ENCODE results near the gene SNAPC4. TPM values are rescaled to one million over a fixed set of nuclear protein-coding genes. Genes with fewer than 3 reads are reported as not detected.

Gene SNAPC4
- total RNA-seq, 1 experiment from 2014 or later = 7.5 TPM

DNA sequence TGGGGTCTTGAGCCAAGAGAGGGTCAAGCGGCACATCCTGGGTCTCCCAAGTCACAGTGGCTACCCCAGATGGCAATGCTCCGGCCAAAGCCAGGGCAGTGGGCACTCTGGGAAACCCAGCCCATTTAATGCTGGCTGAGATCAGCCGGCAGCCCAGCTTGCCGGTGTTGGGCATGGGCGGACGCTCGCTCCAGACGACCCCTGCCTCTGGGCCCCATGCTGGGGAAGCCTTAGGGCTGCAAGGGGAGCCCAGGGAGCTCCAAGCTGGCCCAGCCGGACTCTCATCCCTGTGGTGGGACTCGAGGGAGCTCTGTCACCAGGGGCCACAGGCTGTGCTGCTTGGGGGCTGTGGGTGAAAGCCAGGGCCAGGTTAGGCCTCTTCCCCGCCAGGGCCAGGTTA is 20.6 kb downstream of the SNAPC4 start:
- no peaks in the 10 kb centered on the region for H3K27me3 ChIP-seq (ENCODE audit: low read length)
- no peak overlapping the region for H2AFZ ChIP-seq (ENCODE audit: low read length)
- no peak for DNase-seq
- H3F3A ChIP-seq (ENCODE audit: low read length, unreplicated experiment) = no peaks in the 10 kb centered on the region
- no peak overlapping the region for H3K4me3 ChIP-seq (ENCODE audit: low read length)
- BruUV-seq (replicated peaks) = no TSS peak
- H3K4me2 ChIP-seq (ENCODE audit: low read length) = no peak overlapping the region
- H3K9me2 ChIP-seq (replicated peaks; ENCODE audit: low read length) = no peaks in the 10 kb centered on the region
- no peaks in the 10 kb centered on the region for H3K36me3 ChIP-seq (ENCODE audit: low read depth, low read length)
- no peaks in the 10 kb centered on the region for H3K9me3 ChIP-seq (ENCODE audit: low read length)
- no peak for ATAC-seq
- ChIA-PET CTCF (no interaction called here), POLR2A (ENCODE audit: unreplicated experiment) (interaction anchor here (0.5 kb wide), 1 partner anchor 104 kb away, joined by 3 read pairs; no protein-coding TSS in a partner anchor)
- no peaks in the 10 kb centered on the region for H3K4me1 ChIP-seq (ENCODE audit: insufficient read depth, low read length)
- no peak overlapping the region for H3K27ac ChIP-seq (ENCODE audit: low read length)
- intact Hi-C loops (cut with micrococcal nuclease) = no loop called here
- no peak overlapping the region for H3K9ac ChIP-seq (ENCODE audit: low read length)
- TF ChIP-seq EZH2phosphoT487 (IDR thresholded peaks at IDR 0.05; ENCODE audit: borderline replicate concordance, low read length) (no peak), EZH2 (IDR thresholded peaks at IDR 0.05; ENCODE audit: low read length, unreplicated experiment) (no peak)
- TF ChIP-seq, protein P1, sequence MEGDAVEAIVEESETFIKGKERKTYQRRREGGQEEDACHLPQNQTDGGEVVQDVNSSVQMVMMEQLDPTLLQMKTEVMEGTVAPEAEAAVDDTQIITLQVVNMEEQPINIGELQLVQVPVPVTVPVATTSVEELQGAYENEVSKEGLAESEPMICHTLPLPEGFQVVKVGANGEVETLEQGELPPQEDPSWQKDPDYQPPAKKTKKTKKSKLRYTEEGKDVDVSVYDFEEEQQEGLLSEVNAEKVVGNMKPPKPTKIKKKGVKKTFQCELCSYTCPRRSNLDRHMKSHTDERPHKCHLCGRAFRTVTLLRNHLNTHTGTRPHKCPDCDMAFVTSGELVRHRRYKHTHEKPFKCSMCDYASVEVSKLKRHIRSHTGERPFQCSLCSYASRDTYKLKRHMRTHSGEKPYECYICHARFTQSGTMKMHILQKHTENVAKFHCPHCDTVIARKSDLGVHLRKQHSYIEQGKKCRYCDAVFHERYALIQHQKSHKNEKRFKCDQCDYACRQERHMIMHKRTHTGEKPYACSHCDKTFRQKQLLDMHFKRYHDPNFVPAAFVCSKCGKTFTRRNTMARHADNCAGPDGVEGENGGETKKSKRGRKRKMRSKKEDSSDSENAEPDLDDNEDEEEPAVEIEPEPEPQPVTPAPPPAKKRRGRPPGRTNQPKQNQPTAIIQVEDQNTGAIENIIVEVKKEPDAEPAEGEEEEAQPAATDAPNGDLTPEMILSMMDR (conservative IDR thresholded peaks at IDR 0.05; ENCODE audit: low read depth, low read length) = no peak
- no peaks in the 10 kb centered on the region for H3K79me2 ChIP-seq (ENCODE audit: low read length)
- H4K20me1 ChIP-seq (ENCODE audit: low read length) = no peaks in the 10 kb centered on the region

DNA sequence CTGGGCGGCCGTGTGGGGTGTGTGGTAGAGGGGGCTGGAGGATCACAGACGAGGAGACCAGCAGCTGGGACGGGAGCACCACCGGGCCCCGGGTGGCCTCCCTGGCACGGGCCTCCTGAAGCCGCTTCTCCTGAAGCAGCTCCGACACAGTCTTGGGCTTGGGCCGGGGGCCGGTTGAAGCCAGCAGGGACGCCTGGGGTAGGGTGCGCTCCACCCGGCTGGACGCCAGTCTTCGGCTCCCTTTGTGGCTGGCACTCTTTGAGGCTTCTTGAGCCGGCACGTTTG is 21.0 kb downstream of the SNAPC4 start:
- Histone ChIP-seq H2AFZ (ENCODE audit: low read length) (no peak overlapping the region), H4K20me1 (ENCODE audit: low read length) (no peaks in the 10 kb centered on the region), H3K36me3 (ENCODE audit: low read depth, low read length) (no peaks in the 10 kb centered on the region), H3F3A (ENCODE audit: low read length, unreplicated experiment) (no peaks in the 10 kb centered on the region), H3K79me2 (ENCODE audit: low read length) (no peaks in the 10 kb centered on the region), H3K9ac (ENCODE audit: low read length) (no peak overlapping the region), H3K4me1 (ENCODE audit: insufficient read depth, low read length) (no peaks in the 10 kb centered on the region), H3K4me3 (ENCODE audit: low read length) (no peak overlapping the region), H3K9me2 (replicated peaks; ENCODE audit: low read length) (no peaks in the 10 kb centered on the region), H3K27ac (ENCODE audit: low read length) (no peak overlapping the region), H3K27me3 (ENCODE audit: low read length) (no peaks in the 10 kb centered on the region), H3K9me3 (ENCODE audit: low read length) (no peaks in the 10 kb centered on the region), H3K4me2 (ENCODE audit: low read length) (no peak overlapping the region)
- ATAC-seq = no peak
- BruUV-seq (replicated peaks) = no TSS peak
- intact Hi-C loops (cut with micrococcal nuclease) = no loop called here
- ChIA-PET CTCF (no interaction called here), POLR2A (ENCODE audit: unreplicated experiment) (no interaction called here)
- TF ChIP-seq, protein P1 (conservative IDR thresholded peaks at IDR 0.05; ENCODE audit: low read depth, low read length) = no peak
- TF ChIP-seq EZH2 (IDR thresholded peaks at IDR 0.05; ENCODE audit: low read length, unreplicated experiment) (no peak), EZH2phosphoT487 (IDR thresholded peaks at IDR 0.05; ENCODE audit: borderline replicate concordance, low read length) (no peak)
- no peak for DNase-seq

DNA sequence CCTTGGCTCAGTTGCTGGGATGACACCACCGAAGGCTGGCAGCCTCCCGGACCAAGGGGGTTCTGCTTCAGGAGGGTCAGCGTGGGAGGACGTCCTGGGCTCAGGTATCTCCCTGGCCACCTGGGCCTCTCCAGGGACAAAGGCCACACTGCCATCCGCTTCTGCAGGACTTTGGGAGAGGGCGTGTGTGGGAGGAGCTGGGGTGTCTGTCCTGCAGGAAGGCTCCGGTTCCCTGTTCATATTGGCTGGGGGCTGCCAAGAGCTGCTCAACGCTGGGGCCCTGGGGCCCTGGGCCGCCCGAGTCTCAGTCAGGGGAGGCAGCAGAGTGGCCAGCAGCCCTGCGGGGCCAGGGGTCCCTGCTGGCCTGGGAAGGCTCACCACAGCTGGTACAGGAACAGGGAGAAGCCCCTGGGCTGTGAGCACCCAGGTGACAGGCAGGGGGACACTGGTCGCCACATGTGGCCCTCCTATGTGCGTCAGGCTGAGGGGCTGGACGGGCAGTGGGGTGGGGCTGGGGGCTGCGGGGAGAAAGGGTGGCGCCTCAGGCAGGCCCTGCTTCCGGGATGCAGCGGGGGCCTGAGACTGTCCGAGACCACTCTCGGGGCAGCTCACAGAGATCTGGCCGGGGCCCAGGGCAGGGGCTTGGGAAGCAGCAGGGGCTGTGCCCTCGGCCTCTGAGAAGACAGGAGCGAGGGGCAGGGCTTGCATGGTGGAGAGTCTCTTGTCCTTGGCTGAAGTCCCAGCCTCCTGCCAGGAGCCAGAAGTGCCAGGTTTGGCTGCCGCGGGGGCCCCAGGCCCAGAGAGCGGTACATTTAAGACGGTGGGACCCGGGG is 21.6 kb downstream of the SNAPC4 start:
- H2AFZ ChIP-seq (ENCODE audit: low read length) = no peak overlapping the region
- no peak for ATAC-seq
- H3K4me1 ChIP-seq (ENCODE audit: insufficient read depth, low read length) = no peaks in the 10 kb centered on the region
- H3K4me2 ChIP-seq (ENCODE audit: low read length) = no peak overlapping the region
- no peak overlapping the region for H3K4me3 ChIP-seq (ENCODE audit: low read length)
- no peaks in the 10 kb centered on the region for H3K27me3 ChIP-seq (ENCODE audit: low read length)
- no peak overlapping the region for H3K27ac ChIP-seq (ENCODE audit: low read length)
- intact Hi-C loops (cut with micrococcal nuclease) = no loop called here
- CTCF ChIA-PET = no interaction called here
- H3F3A ChIP-seq (ENCODE audit: low read length, unreplicated experiment) = no peaks in the 10 kb centered on the region
- no peaks in the 10 kb centered on the region for H3K9me2 ChIP-seq (replicated peaks; ENCODE audit: low read length)
- POLR2A ChIA-PET (ENCODE audit: unreplicated experiment) = no interaction called here
- no TSS peak for BruUV-seq (replicated peaks)
- H3K79me2 ChIP-seq (ENCODE audit: low read length) = no peaks in the 10 kb centered on the region
- TF ChIP-seq EZH2 (IDR thresholded peaks at IDR 0.05; ENCODE audit: low read length, unreplicated experiment) (no peak), EZH2phosphoT487 (IDR thresholded peaks at IDR 0.05; ENCODE audit: borderline replicate concordance, low read length) (no peak)
- TF ChIP-seq, protein P1 (conservative IDR thresholded peaks at IDR 0.05; ENCODE audit: low read depth, low read length) = no peak
- H3K9ac ChIP-seq (ENCODE audit: low read length) = no peak overlapping the region
- no peaks in the 10 kb centered on the region for H4K20me1 ChIP-seq (ENCODE audit: low read length)
- DNase-seq = no peak
- no peaks in the 10 kb centered on the region for H3K9me3 ChIP-seq (ENCODE audit: low read length)
- no peaks in the 10 kb centered on the region for H3K36me3 ChIP-seq (ENCODE audit: low read depth, low read length)
